Measurements from ENCODE around the gene RFK.
"Not testable (repeated sequence)": the region's sequence is repeated elsewhere in the genome, so short reads cannot be mapped to it uniquely, and the experiment has no call there.

Gene RFK

GRCh38 chr9:76369583-76369982 lies 24.6 kb downstream of the RFK start:
- peak; percentile 95 for DNase-seq

DNA sequence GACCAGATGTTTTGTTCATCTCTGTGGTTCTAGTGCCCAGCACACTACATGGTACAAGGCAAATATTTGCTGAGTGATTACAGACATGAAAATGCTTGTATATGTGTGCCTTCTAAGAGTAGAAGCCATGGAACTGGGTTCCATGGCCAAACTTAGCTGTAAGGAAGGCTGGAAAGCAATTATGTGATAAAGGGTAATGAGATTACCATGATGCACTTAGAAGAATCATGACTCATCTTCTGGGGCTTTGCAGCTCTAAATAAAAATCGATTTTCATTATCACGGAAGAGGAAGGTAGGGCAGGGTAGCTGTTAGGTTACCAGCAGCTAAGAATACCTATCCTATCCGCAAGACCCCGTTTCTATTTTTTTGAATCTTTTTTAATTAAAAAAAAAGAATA lies 28.0 kb downstream of the RFK start:
- peak; percentile 48 for DNase-seq

DNA sequence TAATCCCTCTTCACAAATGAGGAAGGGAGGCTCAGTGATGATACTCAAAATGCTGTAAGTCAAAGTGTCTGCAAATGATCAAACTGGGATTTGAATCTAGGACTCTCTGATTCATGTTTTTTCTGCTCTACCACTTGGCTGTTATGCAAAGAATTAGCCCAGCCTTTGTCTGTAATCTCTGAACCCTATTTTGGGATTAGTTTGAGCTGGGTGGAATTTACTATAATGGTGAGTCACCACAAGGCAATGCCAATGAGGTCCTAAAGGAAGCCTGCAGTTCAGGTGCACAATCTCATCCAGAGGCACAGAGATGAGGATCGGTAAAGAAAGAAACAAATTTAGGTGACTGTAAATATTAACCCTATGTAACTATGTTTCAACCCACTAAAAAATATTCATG lies 29.2 kb downstream of the RFK start:
- no peak for DNase-seq

- DNase-seq, result no peak
These were observed 31.2 kb downstream of the RFK start for GRCh38 chr9:76363032-76363395.

DNA sequence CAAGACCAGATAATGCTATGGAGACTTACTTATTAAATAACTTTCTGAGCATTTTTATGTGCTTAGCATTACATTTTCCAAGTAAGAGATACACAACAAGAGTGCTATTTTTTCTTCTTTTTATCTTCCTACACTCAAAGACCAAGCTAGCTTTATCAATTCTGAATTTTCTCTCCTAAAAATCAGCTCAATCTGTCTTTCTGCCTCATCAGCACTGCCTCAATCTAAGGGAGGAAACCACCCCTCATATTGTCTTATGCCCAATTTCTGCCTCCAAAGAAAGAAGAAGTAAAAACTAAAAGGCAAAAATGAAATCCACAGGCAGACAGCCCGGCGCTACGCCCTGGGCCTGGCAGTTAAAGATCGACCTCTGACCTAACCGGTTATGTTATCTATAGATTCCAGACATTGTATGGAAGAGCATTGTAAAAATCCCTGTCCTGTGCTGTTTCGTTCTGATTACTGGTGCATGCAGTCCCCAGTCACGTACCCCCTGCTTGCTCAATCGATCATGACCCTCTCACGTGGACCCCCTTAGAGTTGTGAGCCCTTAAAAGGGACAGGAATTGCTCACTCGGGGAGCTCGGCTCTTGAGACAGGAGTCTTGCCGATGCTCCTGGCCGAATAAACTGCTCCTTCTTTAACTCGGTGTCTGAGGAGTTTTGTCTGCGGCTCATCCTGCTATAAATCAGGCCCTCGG lies 31.7 kb downstream of the RFK start:
- DNase-seq, result not testable (repeated sequence)

GRCh38 chr9:76359766-76360165 lies 34.5 kb downstream of the RFK start:
- no peak for DNase-seq

DNA sequence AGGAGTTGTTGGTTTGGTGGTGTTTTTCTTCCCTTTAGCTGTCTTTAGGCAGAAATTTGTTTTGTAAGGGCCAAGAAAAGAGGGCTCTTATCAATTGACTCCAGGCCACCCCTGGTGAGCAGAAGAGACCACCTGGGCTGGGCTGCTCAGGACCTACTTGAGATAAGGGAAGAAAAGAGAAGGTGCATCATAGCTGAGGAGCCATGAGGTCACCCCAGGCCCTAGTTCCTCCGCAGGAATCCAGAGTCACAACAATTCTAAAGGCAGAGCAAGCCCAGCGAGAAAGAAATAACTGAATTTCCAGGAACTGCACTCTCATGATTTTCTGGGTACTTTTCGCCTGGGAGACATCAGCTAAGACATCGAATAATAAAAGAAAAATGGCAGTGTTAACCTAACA lies 34.9 kb downstream of the RFK start:
- no peak for DNase-seq

DNA sequence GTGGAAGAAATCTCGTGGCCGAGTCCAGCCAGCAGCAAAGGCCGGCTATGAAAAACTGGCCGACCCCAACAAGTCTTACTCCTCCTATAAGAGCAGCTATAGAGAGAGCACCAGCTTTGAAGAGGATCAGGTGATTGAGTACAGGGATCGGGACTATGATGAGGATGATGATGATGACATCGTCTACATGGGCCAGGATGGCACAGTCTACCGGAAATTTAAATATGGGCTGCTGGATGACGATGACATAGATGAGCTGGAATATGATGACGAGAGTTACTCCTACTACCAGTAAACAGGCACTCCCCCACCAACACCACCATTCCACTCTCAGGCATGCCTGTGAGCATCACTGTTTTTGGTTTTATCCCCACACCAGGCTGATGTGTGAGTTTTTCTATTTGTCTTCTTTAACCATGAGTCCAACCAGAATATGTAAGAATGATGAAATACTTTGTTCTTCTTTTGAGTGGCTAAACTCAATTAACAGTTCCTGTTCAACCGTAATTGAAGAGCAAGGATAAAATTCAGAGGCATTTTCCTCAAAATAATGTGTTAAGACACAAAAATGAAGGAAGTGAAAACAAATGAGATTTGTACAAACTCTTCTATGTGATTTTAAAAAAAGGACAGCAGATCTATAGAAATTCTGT lies 35.5 kb downstream of the RFK start:
- no peak for DNase-seq

DNA sequence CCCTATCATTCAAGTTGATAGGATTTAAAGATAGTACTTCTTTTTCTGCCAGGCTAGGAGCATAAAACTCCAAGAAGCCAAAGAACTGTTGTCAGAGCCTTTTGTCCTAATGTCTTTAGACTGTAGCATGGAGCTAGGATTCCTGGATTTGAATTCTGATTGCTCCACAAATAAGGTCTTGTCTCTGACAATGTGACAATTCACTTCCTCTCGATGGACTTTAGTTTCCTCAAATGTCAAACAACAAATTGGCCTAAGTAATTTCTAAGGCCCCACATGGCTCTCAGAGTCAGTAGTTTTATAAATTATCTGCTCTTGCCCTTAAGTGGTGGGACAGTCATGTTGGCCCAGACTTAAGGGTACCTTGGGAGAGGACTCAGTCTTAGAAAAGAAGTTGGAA lies 36.7 kb downstream of the RFK start:
- no peak for DNase-seq

GRCh38 chr9:76355886-76356285 lies 38.3 kb downstream of the RFK start:
- DNase-seq, result no peak

DNA sequence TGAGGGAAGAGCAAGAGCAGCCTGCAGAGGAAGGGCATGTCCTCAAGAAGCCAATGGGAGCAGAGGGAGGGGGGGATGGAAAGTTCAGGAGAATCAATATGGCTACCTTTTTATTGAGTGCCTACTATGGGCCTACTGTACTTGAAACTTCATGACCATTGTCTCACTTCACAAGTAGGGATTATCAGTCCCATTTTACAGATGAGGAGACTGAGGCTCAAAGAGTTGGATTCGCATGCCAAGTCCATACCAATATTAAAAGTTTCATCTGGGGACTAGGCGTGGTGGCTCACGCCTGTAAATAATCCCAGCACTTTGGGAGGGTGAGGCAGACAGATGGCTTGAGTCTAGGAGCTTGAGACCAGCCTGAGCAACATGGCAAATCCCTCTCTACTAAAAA lies 40.0 kb downstream of the RFK start:
- no peak for DNase-seq

GRCh38 chr9:76353280-76353679 lies 40.9 kb downstream of the RFK start:
- DNase-seq, result no peak

GRCh38 chr9:76352026-76352620 lies 42.1 kb downstream of the RFK start:
- no peak for DNase-seq

- DNase-seq, result no peak
These were observed 43.2 kb downstream of the RFK start for GRCh38 chr9:76351006-76351405.

- DNase-seq, result no peak
These were observed 44.4 kb downstream of the RFK start for GRCh38 chr9:76349865-76350264.

DNA sequence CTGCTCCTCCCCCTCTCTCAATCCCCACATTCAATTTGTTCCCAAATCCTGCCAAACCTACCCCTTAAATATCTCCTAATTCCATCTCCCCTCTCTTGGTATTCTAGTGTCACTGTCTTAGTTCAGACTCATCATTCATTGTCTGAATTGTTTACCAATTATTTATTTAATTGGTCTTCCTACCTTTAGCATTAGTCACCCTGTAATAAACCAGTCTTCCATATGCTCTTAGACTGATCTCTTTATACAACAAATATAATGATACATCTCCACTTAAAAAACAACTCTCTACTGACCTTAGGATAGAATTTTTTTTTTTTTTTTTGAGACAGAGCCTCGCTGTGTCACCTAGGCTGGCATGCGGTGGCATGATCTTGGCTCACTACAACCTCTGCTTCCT lies 51.4 kb downstream of the RFK start:
- DNase-seq, result no peak

DNA sequence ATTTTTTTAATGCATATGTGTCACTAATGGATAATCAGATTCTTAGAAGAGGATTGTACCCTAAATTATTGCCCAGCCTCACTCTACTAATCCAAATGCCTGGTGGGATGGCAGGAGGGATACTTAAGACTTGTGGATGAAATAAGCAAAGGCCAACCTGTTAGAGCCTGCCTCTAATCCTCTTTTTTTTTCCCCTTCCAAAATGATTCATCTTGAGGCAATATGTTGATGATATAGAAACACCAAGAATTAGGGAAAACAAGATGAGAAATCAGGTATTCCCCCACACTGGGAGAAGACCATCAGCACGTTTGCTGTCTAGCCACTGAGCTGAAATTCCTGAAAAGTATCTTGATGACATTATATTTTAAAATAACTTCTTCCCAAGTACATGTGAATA lies 52.0 kb downstream of the RFK start:
- DNase-seq, result no peak

DNA sequence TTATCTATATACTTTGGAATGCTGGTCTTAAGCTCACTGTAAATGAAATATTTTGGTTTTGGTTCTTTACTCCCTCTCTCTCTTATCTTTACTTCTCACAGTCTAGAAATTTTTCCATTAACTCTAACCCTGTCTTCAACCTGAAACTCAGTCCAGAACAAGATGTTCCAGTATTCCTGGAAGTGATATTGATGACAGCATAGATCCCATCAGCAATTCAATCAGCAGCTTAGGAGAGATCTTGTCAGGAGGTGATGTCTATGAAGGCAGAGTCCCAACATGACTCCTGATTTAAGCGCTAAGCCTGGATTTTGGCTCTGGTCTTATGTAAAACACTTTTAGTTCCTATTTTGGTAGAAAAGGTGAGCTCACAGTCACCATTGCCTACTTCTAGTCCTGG lies 52.6 kb downstream of the RFK start:
- DNase-seq, result no peak

GRCh38 chr9:76338418-76338817 lies 55.8 kb downstream of the RFK start:
- no peak for DNase-seq

- peak; percentile 24 for DNase-seq
These were observed 58.2 kb downstream of the RFK start for GRCh38 chr9:76336027-76336426.
